Measurements from ENCODE around the gene PIANP. TPM values are rescaled to one million over a fixed set of nuclear protein-coding genes. Genes with fewer than 3 reads are reported as not detected.

The PIANP gene
- total and polyA plus RNA-seq, 10 of the 15 experiments (the other 5 are each of a cell fraction or from before 2014, with no cell fraction given): 0.08 to 0.12 (median 0.08) TPM; not detected in 7

GRCh38 chr12:6688999-6689882, 11.4 kb downstream of the PIANP start, which contains the start of gene ZNF384 (continued):
- TF ChIP-seq MTA3 (IDR thresholded peaks at IDR 0.05; ENCODE audit: borderline replicate concordance, low read length) (no peak; the same call in 1 of the 2 replicates), PRDM15 (CRISPR knock-in tag; IDR thresholded peaks at IDR 0.05) (no peak), ATF2 (IDR thresholded peaks at IDR 0.05; ENCODE audit: low read length) (peak; percentile 23; the same call in 1 of the 2 replicates), PAX8 (IDR thresholded peaks at IDR 0.05) (no peak), E4F1 (IDR thresholded peaks at IDR 0.05; ENCODE audit: borderline replicate concordance, partially characterized antibody) (peak; percentile 91), ZNF592 (IDR thresholded peaks at IDR 0.05) (peak; percentile 97), MYC (IDR thresholded peaks at IDR 0.05; ENCODE audit: insufficient read depth, insufficient read length, insufficient replicate concordance, low read length, severe bottlenecking) (peak; percentile 75), JUNB (IDR thresholded peaks at IDR 0.05) (no peak), GABPA (IDR thresholded peaks at IDR 0.05; ENCODE audit: low read depth) (peak; percentile 99), FOXM1 (IDR thresholded peaks at IDR 0.05; ENCODE audit: low read depth, low read length) (no peak), MXI1 (IDR thresholded peaks at IDR 0.05; ENCODE audit: low read depth, low read length) (peak; percentile 45), RBBP5 (conservative IDR thresholded peaks at IDR 0.05) (no peak), BMI1 (IDR thresholded peaks at IDR 0.05; ENCODE audit: borderline replicate concordance) (no peak)
